Heart left ventricle (tissue), 16 donors: ENCODE measurements around the gene GALNT2. TPM values are rescaled to one million over a fixed set of nuclear protein-coding genes. Genes with fewer than 3 reads are reported as not detected.

Source experiments
- ATAC-seq, 4 donors: fragments of 200-7000 bp; cut with Tn5 transposase; one replicate each; pipeline ENCODE4 v1.9.1; 2020 to 2022; ENCODE audit warnings: moderate library complexity in 4 of 4, mild to moderate bottlenecking in 3 of 4, moderate number of reproducible peaks in 1 of 4
- DNase-seq, 5 donors: peaks; one replicate each; pipeline ENCODE4 v3.0.0-alpha.2; 2020
- H3K27ac ChIP-seq, 12 donors: fragments of 200-600 bp; sonication (generic) in 4 of 12; one replicate each; pipeline versions ENCODE4 v1.5.0 to v1.8.0; 2016 to 2022; ENCODE audit warnings: mild to moderate bottlenecking in 2 of 12
- H3K27me3 ChIP-seq, 9 donors: fragments of 200-600 bp; sonication (generic) in 2 of 9; one replicate each; pipeline versions ENCODE4 v1.5.1 to v1.8.0; 2016 to 2022; ENCODE audit warnings: mild to moderate bottlenecking in 3 of 9
- H3K36me3 ChIP-seq, 9 donors: fragments of 200-600 bp; sonication (generic) in 2 of 9; one replicate each; pipeline versions ENCODE4 v1.5.0 to v1.8.0; 2018 to 2022; ENCODE audit warnings: mild to moderate bottlenecking in 2 of 9
- H3K4me1 ChIP-seq, 12 donors: fragments of 200-600 bp; sonication (generic) in 4 of 12; one replicate each; pipeline versions ENCODE4 v1.5.0 to v1.8.0; 2016 to 2022; ENCODE audit warnings: mild to moderate bottlenecking in 3 of 12
- H3K4me3 ChIP-seq, 12 donors: fragments of 200-600 bp; sonication (generic) in 4 of 12; one replicate each; pipeline versions ENCODE4 v1.5.0 to v1.8.0; 2017 to 2022; ENCODE audit warnings: mild to moderate bottlenecking in 9 of 12, moderate library complexity in 4 of 12
- H3K9me3 ChIP-seq, 12 donors: fragments of 200-600 bp; sonication (generic) in 4 of 12; one replicate each; pipeline versions ENCODE4 v1.5.0 to v1.8.0; 2016 to 2022; ENCODE audit warnings: mild to moderate bottlenecking in 1 of 12
- POLR2A ChIP-seq, 2 donors: fragments of 450-650 bp; IDR thresholded peaks; one replicate each; pipeline ENCODE4 v1.6.1; 2017; ENCODE audit warnings: antibody characterized with exemption in 2 of 2, mild to moderate bottlenecking in 2 of 2, moderate library complexity in 2 of 2
- WGBS, 4 donors: extraction: QIAGEN DNeasy Blood & Tissue Kit in 2 of 4; methylation state at CpG; one replicate each; pipeline versions ENCODE4 v1.1.5 to v1.1.7; 2013 to 2018; 5-methylcytosine and 5-hydroxymethylcytosine counted together
- intact Hi-C, 10 donors: fragments of 100-400 bp; cut with DNase I; formaldehyde crosslinking; loops; one replicate each; pipeline versions ENCODE4 v1.11.1 to v1.14.2; 2022
- polyA plus RNA-seq, 2 donors: library from polyadenylated mRNA; stranded (reverse); fragments of 200-250 nt; gene quantifications; one replicate each; pipeline ENCODE4 v1.2.3, GENCODE V29; 2013
- total RNA-seq, 9 donors: library from RNA; depleted of rRNA in 2 of 9; stranded (reverse); fragments of >200 nt in 2 of 9; fragmentation: NEBNext Ultra II Directional in 3 of 9; extraction: Animal tissue kit (Norgen Biotek cat#: 25700) in 3 of 9; gene quantifications; one replicate each; pipeline versions ENCODE4 v1.1.0 to v1.2.4, GENCODE V29; 2016 to 2023
- TF ChIP-seq, protein P1 (sequence below), 12 donors: fragments of 200-600 bp; sonication (generic) in 4 of 12; IDR thresholded peaks; one replicate each; pipeline versions ENCODE4 v1.5.0 to v1.8.0; 2018 to 2022; ENCODE audit warnings: antibody characterized with exemption in 12 of 12, mild to moderate bottlenecking in 5 of 12
- donor health status: ischemic (EF 13 %, LVEDD 7.1; RV severe dilation, severe dysfunction).
- donor health status: healthy with polysubstance abuse.
- donor health status: DM: no; HTN: yes; CAD: no.
- donor health status: DM: no; HTN: no; CAD: no.
- donor health status: ischemic (EF 25% LVEDD 6.9; RV normal size, moderate dysfunction).
- donor health status: ischemic (EF 25% LVEDD 5.7; RV mildly dilated, moderate dysfunction).
- donor health status: healthy.
- donor health status: DM: yes; HTN: yes; CAD: no.
- donor health status: ischemic (EF 35%, LVEDD 5.7; RV mildly dilated, moderate dysfunction).
- donor health status: nonischemic (EF 11% LVEDD 7.7; RV severe dilation, severe dysfunction).
- donor health status: DM: yes; HTN: yes; CAD: no.
- donor health status: PGD.
- donor health status: ischemic (EF 29% LVEDD 5.4; RV normal size, mild dysfunction).
- donor health status: nonischemic (EF 23%, LVEDD 6.1; RV moderate dilation, normal function).

GALNT2 gene
- total and polyA plus RNA-seq, 11 donors, result 10.1 to 44.9 (median 31.6) TPM

DNA sequence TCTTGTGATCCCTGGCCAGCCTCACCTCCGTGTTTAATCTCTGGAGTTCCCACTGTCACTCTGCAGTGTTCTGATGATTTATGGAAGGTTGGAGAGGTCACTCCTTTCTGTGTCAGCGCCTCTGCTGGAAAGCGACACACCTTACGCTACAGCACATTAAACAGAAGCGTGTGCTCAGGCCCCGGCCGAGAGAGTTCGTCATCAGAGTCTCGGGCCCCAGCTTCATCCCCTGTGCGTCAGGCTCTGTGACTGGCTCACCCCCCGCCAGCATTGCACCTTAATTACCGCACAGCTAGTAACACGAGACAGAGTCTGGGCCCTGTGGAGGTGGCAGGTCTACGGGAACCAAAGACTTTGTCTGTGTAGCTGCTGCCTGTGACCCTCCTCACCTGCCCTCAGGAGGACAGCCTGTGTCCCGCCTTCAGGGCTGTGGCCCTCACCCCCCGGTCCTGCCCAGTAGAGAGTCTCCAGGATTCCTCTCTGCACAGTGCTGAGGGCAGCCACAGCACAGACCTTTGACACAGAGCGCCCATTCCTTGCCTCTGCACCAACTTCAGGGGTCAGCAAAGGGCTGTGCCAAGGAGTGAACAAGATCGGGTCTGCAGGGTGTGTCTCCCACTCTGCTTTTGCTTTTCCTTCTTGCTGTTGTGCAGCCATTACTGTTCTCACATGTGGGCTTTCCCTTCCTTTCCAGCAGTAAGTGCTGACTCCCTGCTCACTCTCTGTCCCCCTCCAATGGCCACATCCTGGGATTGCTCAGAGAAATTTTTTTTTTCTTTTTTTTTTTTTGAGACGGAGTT is 201.5 kb downstream of the GALNT2 start:
- 84 to 86% (median 85%) methylated on average over 18 to 19 of the region's 19 CpGs for WGBS, 4 donors
- Histone ChIP-seq H3K36me3 (peaks cover 0 to 42% (median 26%) of the 10 kb centered on the region in 9 donors), H3K4me3 (no peak overlapping the region), H3K9me3 (no peaks in the 10 kb centered on the region), H3K27me3 (no peaks in the 10 kb centered on the region), H3K4me1 (peaks cover 0 to 32% (median 17%) of the 10 kb centered on the region in 12 donors), H3K27ac (peak overlapping the region in 2 of 12 donors; percentile 32 to 48)
- intact Hi-C loops, result loop anchor here in 4 of 10 donors (5.0 kb wide), 2 partner anchors 51 to 606 kb away; no protein-coding TSS in a partner anchor
- peak in 2 of 5 donors; percentile 37 to 48 for DNase-seq
- TF ChIP-seq, protein P1, sequence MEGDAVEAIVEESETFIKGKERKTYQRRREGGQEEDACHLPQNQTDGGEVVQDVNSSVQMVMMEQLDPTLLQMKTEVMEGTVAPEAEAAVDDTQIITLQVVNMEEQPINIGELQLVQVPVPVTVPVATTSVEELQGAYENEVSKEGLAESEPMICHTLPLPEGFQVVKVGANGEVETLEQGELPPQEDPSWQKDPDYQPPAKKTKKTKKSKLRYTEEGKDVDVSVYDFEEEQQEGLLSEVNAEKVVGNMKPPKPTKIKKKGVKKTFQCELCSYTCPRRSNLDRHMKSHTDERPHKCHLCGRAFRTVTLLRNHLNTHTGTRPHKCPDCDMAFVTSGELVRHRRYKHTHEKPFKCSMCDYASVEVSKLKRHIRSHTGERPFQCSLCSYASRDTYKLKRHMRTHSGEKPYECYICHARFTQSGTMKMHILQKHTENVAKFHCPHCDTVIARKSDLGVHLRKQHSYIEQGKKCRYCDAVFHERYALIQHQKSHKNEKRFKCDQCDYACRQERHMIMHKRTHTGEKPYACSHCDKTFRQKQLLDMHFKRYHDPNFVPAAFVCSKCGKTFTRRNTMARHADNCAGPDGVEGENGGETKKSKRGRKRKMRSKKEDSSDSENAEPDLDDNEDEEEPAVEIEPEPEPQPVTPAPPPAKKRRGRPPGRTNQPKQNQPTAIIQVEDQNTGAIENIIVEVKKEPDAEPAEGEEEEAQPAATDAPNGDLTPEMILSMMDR (IDR thresholded peaks at IDR 0.05), result peak; percentile 37 to 71 (median 56)
- no peak for TF ChIP-seq POLR2A (IDR thresholded peaks at IDR 0.05)
- peak; percentile 45 to 79 (median 72) for ATAC-seq

DNA sequence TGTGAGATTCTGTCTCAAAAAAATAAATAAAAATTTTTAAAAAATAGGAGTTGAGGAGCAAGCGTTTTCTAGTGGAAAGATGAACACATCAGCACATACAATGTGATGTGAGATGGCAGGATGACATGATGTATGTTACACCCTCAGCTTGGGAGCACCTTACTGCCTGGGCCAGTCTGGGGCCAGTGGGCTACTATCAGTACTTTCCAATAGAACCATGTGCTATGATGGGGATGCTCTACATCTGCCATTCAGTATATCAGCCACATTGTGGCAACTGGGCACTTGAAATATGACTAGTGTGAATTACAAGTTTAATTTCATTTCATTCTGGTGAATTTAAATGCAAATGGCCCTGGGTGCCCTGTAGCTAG is 203.1 kb downstream of the GALNT2 start:
- Histone ChIP-seq H3K4me1 (peaks cover 0 to 35% (median 17%) of the 10 kb centered on the region in 12 donors), H3K27me3 (no peaks in the 10 kb centered on the region), H3K9me3 (no peaks in the 10 kb centered on the region), H3K27ac (peak overlapping the region in 10 of 12 donors; percentile 2 to 71 (median 38)), H3K36me3 (peaks cover 0 to 38% (median 20%) of the 10 kb centered on the region in 9 donors), H3K4me3 (no peak overlapping the region)
- TF ChIP-seq, protein P1 (IDR thresholded peaks at IDR 0.05), result no peak
- no peak for TF ChIP-seq POLR2A (IDR thresholded peaks at IDR 0.05)
- intact Hi-C loops, result no loop called here
- WGBS, 4 donors, result 80 to 90% (median 88%) methylated on average over 1 of the region's 1 CpG
- DNase-seq (no peak), ATAC-seq (no peak)

DNA sequence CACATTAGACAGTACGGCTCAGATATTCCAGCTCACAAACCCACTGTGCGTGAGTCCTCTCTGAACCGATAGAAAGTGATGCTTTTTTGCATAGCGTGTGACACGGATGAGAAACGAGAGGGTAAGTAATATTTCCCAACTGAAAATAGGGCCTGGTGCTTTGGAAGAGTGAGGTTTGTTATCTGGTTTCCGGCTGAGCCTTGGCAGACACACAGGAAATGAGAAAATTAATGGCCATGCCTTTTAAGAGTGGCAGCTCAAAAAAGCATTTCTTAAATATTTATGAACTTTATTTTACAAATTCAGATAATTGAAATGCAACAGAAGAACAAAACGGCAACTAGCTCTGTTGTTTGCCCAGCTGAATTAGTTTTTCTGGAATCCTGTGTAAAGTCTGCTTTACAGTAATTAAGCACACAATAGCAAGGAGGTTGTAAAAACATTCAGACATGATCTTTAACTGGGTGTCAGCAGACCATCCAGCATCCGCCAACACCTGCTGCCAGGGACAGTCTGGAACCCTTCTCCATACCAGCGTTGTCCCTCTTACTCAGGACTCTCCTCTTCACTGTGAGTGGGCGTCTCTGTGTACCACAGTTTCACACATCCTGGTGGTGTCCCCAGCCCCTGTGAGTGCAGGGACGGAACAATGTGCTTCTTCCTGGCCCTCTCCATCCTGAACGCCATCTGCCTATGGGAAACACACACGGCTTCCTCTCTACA is 203.7 kb downstream of the GALNT2 start:
- Histone ChIP-seq H3K9me3 (no peaks in the 10 kb centered on the region), H3K36me3 (peaks cover 0 to 38% (median 21%) of the 10 kb centered on the region in 9 donors), H3K4me3 (no peak overlapping the region), H3K4me1 (peaks cover 0 to 35% (median 17%) of the 10 kb centered on the region in 12 donors), H3K27me3 (no peaks in the 10 kb centered on the region), H3K27ac (peak overlapping the region in 11 of 12 donors; percentile 2 to 71 (median 36))
- no peak for TF ChIP-seq POLR2A (IDR thresholded peaks at IDR 0.05)
- TF ChIP-seq, protein P1 (IDR thresholded peaks at IDR 0.05), result no peak
- intact Hi-C loops, result no loop called here
- 30 to 40% (median 36%) methylated on average over 14 of the region's 14 CpGs for WGBS, 4 donors
- ATAC-seq (peak; percentile 25 to 75 (median 34)), DNase-seq (no peak)
